ENCODE results near the gene CTH.
"Not testable (repeated sequence)": the region's sequence is repeated elsewhere in the genome, so short reads cannot be mapped to it uniquely, and the experiment has no call there.

CTH gene

DNA sequence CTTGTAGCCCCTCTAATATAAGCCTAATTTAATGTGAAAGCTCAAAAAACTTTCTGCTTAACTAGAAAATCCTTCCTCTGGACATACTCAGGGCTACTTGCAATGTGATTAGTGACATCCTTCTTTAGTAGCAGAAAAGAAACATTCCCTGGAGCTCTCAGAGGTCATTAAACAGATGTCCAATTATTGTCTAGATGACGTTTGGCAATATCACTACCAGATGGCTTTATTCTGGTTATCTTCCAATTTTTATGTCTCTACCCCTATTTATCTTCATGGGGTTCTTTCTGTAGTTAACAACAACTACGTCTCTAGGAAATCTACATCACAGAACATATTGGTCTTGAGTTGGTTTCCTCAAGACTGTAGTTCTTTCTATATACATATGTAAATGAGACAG is 44.2 kb downstream of the CTH start:
- no peak for DNase-seq (ENCODE audit: low spot score)

DNA sequence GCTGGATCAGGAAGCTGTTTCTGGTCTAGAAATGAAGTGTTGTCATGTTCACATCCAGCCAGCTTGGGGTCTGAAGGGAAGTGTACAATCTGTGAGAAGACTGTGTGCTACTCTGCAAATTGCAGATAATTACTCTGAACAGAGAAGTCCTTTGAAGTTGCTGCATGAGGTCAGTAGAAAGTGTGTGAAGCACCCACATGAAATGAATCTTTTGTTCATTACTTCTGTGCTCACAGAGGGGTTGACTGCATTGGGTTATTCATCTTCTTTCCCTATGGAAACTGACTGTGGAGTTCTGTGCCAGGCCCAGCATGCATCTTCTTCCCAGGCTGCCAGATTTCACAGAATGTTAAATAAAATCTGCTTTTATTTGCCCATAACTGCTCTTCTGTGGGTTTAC is 47.1 kb downstream of the CTH start:
- DNase-seq (ENCODE audit: low spot score) = no peak

DNA sequence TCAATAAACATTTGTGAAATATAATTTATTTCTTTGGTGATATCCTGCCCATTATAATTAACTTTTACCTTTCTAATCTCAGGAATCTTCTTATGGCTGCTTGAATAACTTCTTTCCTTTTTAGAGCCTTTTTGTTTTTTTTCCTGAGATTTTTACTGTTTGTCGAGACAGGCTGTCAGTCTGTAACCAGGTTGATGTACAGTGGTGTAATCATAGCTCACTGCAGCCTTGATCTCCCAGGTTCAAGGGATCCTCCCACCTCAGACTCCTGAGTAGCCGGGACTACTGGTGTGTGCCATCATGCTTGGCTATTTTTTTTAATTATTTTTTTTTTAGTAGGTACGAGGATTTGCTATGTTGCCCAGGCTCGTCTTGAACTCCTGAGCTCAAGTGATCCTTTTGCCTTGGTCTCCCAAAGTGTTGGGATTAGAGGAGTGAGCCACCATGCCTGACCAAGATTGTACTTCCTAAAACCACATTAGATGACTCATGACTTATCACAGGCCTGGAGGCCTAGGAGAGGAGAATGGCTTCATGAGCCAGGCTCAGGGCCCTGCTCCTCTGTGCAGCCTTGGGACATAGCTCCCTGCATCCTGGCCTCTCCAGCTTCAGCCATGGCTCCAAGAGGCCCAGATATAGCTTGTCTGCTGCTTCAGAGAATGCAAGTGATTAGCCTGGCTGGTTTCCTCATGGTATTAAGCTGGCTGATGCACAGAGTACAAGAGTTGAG is 48.6 kb downstream of the CTH start:
- DNase-seq (ENCODE audit: low spot score) = peak; percentile 57

DNA sequence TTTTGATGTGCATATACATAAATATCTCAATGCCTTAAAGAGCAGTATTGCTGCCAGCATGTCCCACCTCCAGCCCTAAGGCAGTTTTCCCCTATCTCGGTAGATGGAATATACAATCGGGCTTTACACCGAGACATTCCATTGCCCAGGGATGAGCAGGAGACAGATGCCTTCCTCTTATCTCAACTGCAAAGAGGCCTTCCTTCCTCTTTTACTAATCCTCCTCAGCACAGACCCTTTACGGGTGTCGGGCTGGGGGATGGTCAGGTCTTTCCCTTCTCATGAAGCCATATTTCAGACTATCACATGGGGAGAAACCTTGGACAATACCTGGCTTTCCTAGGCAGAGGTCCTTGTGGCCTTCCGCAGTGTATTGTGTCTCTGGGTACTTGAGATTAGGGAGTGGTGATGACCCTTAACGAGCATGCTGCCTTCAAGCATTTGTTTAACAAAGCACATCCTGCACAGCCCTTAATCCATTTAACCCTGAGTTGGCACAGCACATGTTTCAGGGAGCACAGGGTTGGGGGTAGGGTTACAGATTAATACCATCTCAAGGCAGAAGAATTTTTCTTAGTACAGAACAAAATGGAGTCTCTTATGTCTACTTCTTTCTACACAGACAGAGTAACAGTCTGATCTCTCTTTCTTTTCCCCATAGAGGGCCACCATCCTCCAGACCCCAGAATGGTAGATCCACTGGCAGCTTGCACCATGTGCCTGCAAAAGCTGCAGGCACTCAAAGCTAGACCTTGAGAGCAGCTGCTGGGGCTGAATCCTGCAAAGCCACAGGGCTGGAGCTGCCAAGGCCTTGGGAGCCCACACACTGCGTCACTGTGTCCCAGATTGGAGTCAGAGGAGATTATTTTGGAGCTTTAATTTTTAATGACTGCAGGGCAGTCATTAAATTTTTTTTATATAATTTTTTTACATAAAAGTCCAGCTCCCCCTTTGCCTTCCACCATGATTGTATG is 50.0 kb downstream of the CTH start:
- not testable (repeated sequence) for DNase-seq (ENCODE audit: low spot score)

DNA sequence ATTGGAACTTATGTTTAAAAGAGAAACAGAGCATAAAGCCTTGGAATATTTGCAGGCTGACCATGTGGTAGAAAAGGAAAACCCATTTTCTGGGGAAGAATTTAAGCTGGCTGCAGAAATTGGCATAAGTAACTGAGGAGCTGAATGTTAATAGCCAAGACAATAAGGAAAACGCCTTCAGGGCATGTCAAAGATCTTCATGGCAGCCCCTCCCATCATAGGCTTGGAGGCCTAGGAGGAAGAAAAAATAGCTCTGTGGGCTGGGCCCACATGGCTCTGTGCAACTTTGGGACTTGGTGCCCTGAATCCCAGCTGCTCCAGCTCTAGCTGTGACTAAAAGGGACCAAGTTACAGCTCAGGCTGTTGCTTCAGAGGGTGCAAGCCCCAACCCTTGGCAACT is 51.5 kb downstream of the CTH start:
- no peak for DNase-seq (ENCODE audit: low spot score)

DNA sequence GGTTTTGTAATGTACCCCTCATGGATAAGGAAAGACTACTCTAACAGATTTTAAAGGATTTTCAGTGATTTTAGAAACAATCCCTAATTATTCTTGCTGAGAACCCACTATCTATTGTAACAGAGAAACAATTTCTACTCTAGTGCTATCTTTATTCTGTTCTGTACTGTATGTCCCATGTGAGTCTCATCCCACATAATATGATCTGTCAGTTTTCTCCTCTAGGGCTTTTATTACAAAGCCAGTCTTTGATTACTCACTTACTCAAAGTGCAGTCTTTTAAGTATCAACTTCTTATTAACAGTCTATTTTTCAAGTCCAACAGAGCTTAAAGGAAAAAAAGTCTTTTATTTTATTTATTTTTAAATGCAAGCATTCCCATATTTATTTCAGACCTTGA is 54.8 kb downstream of the CTH start:
- no peak for DNase-seq (ENCODE audit: low spot score)

DNA sequence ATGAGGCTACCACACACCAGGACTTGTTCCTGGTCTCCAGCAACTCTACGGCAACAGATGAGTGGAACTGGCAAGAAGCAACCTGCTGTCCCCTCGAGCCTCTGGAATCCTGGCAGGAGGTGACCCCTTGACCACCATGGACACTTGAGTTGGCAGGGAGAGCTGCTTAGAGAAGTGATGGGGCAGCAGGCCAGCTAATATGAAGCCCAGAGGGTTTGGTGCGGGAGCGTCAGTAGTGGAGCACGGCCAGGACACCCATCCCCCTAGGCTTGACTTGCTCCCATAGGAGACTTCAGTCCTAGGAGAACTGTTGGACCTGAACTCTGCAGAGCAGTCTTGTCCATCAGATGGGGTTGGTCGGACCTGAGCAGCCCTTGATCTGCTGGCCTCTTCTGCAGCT is 56.5 kb downstream of the CTH start:
- DNase-seq (ENCODE audit: low spot score) = no peak

DNA sequence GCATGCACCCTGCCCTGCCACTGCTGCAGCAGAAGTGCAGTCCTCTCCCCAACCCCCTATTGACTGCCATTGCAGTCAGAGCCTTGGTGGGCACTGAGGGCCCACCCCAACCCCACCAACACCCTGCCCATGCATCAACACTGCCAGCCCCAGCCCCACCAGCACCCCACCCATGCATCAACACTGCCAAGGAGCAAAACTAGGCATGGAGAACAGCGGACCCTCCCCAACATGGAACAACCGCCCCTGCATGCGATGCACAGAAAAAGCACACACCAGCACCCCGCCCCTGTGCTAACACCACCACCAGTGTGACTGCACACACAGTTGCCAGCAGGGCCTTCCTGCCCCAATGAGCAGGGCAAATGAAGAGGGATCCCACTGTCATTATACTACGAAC is 57.1 kb downstream of the CTH start:
- DNase-seq (ENCODE audit: low spot score) = no peak

DNA sequence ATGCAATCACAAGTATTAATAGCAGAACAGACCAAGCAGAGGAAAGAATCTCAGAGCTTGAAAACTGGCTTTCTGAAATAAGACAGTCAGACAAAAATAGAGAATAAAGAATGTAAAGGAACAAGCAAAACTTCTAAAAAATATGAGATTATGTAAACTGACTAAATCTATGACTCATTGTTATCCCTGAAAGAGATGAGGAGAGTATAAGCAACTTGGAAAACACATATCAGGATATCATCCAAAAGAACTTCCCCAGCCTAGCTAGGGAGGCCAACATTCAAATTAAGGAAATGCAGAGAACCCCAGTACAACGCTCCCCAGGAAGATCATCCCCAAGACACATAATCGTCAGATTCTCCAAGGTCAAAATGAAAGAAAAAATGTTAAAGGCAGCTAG is 58.1 kb downstream of the CTH start:
- not testable (repeated sequence) for DNase-seq (ENCODE audit: low spot score)

DNA sequence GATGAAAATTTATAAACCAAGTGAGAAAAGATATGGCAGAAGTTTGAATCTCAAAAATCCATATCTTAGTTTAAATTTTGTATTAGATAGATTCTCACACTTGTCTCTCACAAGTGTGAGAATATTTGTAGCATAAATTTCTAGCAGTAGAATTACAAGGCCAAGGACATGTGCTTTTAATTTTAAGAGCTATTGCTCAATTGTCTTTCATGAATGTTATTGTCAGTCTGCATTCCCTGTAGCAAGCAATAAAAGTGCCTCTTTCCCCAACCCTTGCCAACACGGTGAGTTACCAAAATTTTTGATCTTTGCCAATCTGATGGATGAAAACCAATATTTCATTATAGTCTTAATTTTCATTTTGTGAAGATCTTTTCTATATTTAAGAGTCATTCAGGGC is 64.0 kb downstream of the CTH start:
- no peak for DNase-seq (ENCODE audit: low spot score)

DNA sequence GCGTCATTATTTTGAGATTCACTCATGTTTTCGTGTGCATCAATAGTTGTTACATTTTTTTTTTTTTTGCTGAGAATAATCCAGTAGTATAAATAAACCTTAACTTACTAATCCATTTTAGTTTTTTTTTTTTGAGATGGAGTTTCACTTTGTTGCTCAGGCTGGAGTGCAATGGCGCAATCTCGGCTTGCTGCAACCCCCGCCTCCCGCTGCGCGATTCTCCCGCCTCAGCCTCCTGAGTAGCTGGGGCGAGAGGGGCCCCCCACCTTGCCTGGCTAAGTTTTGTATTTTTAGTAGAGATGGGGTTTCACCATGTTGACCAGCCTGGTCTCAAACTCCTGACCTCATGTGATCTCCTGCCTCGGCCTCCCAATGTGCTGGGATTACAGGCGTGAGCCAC is 66.0 kb downstream of the CTH start:
- DNase-seq (ENCODE audit: low spot score) = no peak

DNA sequence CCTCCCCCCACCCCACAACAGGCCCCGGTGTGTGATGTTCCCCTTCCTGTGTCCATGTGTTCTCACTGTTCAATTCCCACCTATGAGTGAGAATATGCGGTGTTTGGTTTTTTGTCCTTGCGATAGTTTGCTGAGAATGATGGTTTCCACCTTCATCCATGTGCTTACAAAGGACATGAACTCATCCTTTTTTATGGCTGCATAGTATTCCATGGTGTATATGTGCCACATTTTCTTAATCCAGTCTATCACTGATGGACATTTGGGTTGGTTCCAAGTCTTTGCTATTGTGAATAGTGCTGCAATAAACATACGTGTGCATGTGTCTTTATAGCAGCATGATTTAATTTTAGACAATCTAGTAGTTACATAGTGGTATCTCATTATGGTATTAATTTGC is 66.8 kb downstream of the CTH start:
- DNase-seq (ENCODE audit: low spot score) = not testable (repeated sequence)

DNA sequence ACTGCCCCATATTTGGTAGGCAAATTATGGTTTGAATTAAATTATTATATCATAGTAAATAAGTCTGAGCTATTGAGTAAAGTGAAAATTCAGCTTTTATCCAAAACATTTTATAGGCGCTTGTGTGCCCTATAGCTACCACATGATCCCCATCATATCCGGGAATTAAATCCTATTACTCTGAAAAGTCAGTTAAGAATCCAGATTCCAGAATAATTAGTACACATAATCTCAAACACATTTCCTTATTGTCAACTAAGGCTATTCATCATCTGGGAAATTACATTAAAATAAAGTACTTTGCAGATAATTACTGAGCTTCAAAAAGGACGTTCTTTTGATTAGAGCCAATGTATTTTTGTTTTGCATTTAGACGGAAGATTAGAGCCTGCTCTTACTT is 72.3 kb downstream of the CTH start:
- DNase-seq (ENCODE audit: low spot score) = no peak

DNA sequence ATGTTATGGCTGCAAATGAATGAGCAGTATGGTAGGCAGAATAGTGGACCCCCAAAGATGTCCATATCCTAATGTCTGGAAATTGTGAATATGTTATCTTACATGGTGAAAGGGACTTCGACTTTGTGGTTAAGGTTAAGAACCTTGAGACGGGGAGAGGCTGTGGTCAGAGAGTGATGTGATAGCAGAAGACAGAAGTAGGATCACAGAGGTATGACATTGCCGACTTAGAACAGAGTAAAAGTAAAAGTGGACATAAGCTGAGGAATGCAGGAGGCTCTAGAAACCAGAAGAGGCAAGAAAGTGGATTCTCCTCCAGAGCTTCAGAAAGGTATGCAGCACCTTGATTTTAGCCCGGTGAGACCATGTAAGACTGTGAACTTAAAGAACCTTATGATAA is 74.6 kb downstream of the CTH start:
- no peak for DNase-seq (ENCODE audit: low spot score)

DNA sequence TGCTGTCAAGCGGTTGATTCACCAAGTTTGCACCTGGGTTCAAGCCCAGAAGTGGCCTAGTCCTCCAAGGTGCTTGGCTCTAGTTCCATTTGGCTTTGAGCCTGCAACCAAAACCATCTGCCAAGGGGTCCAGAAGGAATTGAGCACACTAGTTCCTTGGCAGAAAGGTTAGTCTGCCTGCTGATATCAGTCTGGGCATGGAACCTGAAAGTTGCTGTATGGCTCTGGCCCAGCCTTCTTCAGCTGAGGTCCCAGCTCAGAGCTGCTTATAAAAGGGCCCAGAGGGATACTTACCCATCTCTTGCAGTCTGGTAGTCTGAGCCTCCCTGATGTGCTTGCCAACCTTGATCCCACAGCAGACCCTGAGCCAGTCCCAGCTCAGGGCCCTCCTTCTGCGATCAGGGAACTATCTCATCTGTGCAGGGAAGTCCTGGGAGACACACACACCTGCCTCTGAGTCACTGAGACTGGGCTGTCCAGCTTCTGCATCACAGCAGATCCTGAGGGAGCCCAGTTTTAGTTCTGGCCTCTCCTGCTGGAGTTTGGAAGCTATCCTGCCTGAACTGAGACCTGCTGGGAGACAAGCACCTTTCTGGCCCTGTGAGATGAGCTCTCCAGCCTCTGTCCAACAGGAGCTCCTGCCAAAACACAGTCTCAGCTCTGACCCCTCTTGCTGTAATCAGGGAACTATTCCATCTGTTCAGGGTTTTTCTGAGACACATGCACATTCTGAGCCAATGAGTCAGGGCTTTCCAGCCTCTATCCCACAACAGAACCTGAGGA is 75.8 kb downstream of the CTH start:
- peak; percentile 47 for DNase-seq (ENCODE audit: low spot score)

DNA sequence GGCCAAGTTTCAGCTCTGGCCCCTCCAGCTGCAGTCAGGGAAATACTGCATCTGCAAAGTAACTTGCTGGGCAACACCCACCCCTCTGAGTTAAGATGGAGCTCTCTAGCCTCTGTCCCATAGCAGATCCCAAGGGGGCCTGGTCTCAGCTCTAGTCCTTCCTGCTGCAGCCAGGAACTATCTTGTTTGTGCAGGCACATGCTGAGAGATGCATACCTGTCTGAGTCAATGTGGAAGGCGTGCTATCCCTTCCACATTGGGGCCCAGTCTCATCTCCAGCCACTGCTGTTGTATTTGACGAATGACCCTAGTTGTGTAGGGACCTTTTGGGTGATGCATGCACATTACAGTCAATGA is 76.4 kb downstream of the CTH start:
- DNase-seq (ENCODE audit: low spot score) = no peak

DNA sequence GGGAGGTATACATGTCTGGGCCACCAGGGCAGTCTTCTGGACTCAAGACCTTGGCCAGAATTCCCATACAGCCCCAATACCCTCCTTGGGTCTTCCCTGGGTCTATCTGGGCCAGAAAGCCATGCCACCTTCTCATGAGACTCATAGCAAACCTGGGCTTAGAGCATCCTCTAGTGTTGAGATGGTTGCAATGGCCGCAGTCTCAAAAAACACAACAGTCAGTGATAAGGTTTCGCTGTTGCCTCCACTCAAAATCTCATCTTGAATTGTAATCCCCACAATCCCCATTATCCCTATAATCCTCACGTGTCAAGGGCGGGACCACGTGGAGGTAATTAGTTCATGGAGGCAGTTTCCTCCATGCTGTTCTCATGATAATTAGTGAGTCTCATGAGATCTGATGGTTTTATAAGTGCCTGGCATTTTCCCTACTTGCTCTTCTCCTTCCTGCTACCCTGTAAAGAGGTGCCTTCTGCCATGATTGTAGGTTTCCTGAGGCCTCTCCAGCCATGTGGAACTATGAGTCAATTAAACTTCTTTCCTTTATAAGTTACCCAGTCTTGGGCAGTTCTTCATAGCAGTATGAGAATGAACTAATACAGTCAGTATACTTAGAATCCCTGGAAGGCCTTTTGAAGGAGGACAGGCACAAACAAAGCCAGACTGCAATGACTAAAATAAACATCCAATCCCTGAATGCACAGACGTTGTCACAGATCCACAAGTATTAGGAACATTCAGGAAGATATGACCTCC is 77.0 kb downstream of the CTH start:
- peak; percentile 40 for DNase-seq (ENCODE audit: low spot score)

Data from RKO (cell line).